HepG2 (cell line): ENCODE results near the gene PRKCD. TPM values are rescaled to one million over a fixed set of nuclear protein-coding genes. Genes with fewer than 3 reads are reported as not detected.

Experiments used
- ARID5B ChIP-seq: IDR thresholded peaks from 2 replicates; pipeline ENCODE4 v1.4.0; 2020; ENCODE audit warnings: mild to moderate bottlenecking, missing genetic modification reagents
- CAMTA2 ChIP-seq: sonication (generic); formaldehyde crosslinking; IDR thresholded peaks from 2 replicates; pipeline ENCODE4 v1.4.0; 2020; ENCODE audit warnings: mild to moderate bottlenecking, missing genetic modification reagents, borderline replicate concordance
- EHMT2 ChIP-seq: fragments of 200-600 bp; sonication (generic); IDR thresholded peaks from 2 replicates; pipeline ENCODE4 v1.7.0; 2017; ENCODE audit warnings: antibody characterized with exemption, low read depth, low read length, borderline replicate concordance
- ETV5 ChIP-seq: IDR thresholded peaks from 2 replicates; pipeline ENCODE4 v1.6.1; 2018; ENCODE audit warnings: missing biosample characterization, missing genetic modification reagents, inconsistent platforms, borderline replicate concordance
- HDAC6 ChIP-seq: fragments of 200-600 bp; sonication (generic); IDR thresholded peaks from 2 replicates; pipeline ENCODE4 v1.7.0; 2017; ENCODE audit warnings: mild to moderate bottlenecking, antibody characterized with exemption, low read length, low read depth
- HMGA1 ChIP-seq: sonication (generic); formaldehyde crosslinking; conservative IDR thresholded peaks from 2 replicates; pipeline ENCODE4 v1.4.0; 2020; ENCODE audit warnings: missing genetic modification reagents
- IRF2 ChIP-seq: IDR thresholded peaks from 2 replicates; pipeline ENCODE4 v1.6.1; 2018; ENCODE audit warnings: missing genetic modification reagents, missing compliant biosample characterization
- JUN ChIP-seq: sonication (generic); formaldehyde crosslinking; IDR thresholded peaks from 2 replicates; pipeline ENCODE4 v1.4.0; 2020; ENCODE audit warnings: mild to moderate bottlenecking, missing genetic modification reagents
- MAFK ChIP-seq, 2 experiments: IDR thresholded peaks in 1 of 2; conservative IDR thresholded peaks in 1 of 2; 2 replicates each; pipeline ENCODE4 v1.6.1; 2011; ENCODE audit warnings: improper control_type of control experiment in 2 of 2, low read length in 2 of 2
- NCOA5 ChIP-seq: sonication (generic); formaldehyde crosslinking; IDR thresholded peaks from 2 replicates; pipeline ENCODE4 v1.4.0; 2020; ENCODE audit warnings: missing genetic modification reagents
- PPARG ChIP-seq: conservative IDR thresholded peaks from 2 replicates; pipeline ENCODE4 v1.6.1; 2016; ENCODE audit warnings: missing biosample characterization, missing genetic modification reagents
- RARA ChIP-seq: IDR thresholded peaks from 2 replicates; pipeline ENCODE4 v1.6.1; 2016; ENCODE audit warnings: missing genetic modification reagents, missing compliant biosample characterization
- RBM39 ChIP-seq: fragments of 200-400 bp; formaldehyde crosslinking; IDR thresholded peaks from one replicate; pipeline ENCODE4 v1.6.1; 2018; ENCODE audit warnings: antibody characterized with exemption, mild to moderate bottlenecking, low read depth, low read length; ENCODE audit not compliant: poor library complexity, severe bottlenecking
- SKI ChIP-seq: fragments of 450-650 bp; IDR thresholded peaks from one replicate; pipeline ENCODE4 v1.6.1; 2018; ENCODE audit warnings: mild to moderate bottlenecking; ENCODE audit not compliant: partially characterized antibody
- SMC3 ChIP-seq: IDR thresholded peaks from 2 replicates; pipeline ENCODE4 v1.6.1; 2011; ENCODE audit warnings: low read length, improper control_type of control experiment
- ZNF451 ChIP-seq: sonication (generic); formaldehyde crosslinking; IDR thresholded peaks from 2 replicates; pipeline ENCODE4 v1.5.0; 2020; ENCODE audit warnings: mild to moderate bottlenecking, missing genetic modification reagents
- ZNF749 ChIP-seq: sonication (generic); formaldehyde crosslinking; IDR thresholded peaks from 2 replicates; pipeline ENCODE4 v1.8.0; 2022; ENCODE audit warnings: mild to moderate bottlenecking, missing genetic modification reagents, moderate library complexity, borderline replicate concordance
- polyA plus RNA-seq, 8 experiments: library from polyadenylated mRNA; depleted of rRNA in 3 of 8; stranded (reverse) in 7 of 8; unstranded in 1 of 8; fragments of >200 nt; fragmentation: Illumina TruSeq in 4 of 8; extraction: Trizol in 4 of 8; gene quantifications; 2 replicates each; pipeline versions ENCODE4 v1.2.1 to v1.2.3, GENCODE V29; 2011 to 2016; ENCODE audit warnings: low read depth in 4 of 8, missing spikeins in 1 of 8, mixed read lengths in 1 of 8; ENCODE audit not compliant: insufficient read depth in 1 of 8
- total RNA-seq, 5 experiments: library from RNA; depleted of rRNA; stranded (reverse); fragments of >200 nt; fragmentation: Illumina TruSeq; extraction: Trizol; gene quantifications; 2 replicates each; pipeline ENCODE4 v1.2.3, GENCODE V29; 2016; ENCODE audit warnings: low read depth in 1 of 5
- TF ChIP-seq, protein P1 (sequence below): IDR thresholded peaks from 2 replicates; pipeline ENCODE4 v1.6.1; 2016; ENCODE audit warnings: missing biosample characterization, missing genetic modification reagents, low read depth
- TF ChIP-seq, protein P2 (sequence below): sonication (generic); formaldehyde crosslinking; IDR thresholded peaks from 2 replicates; pipeline ENCODE4 v1.8.0; 2022; ENCODE audit warnings: missing genetic modification reagents, mild to moderate bottlenecking, inconsistent platforms, borderline replicate concordance

PRKCD gene
- total and polyA plus RNA-seq, 2 of the 13 experiments (the other 11 are each of a cell fraction or from before 2014, with no cell fraction given): 1.6 to 40.7 TPM

- TF ChIP-seq ETV5 (CRISPR knock-in tag) (0 out of 2 replicates have a peak, but pooled peaks have one; percentile 7), SMC3 (peak; percentile 29; the same call in 1 of the 2 replicates), ARID5B (peak; percentile 25), PPARG (CRISPR knock-in tag) (peak; percentile 83), RBM39 (no peak), NCOA5 (CRISPR knock-in tag) (no peak), MAFK (conservative IDR thresholded peaks at IDR 0.05 in 1 of 2, IDR thresholded peaks at IDR 0.05 in 1 of 2; ENCODE audit: low read length in 2 of 2) (no peak), SKI (peak; percentile 45), JUN (CRISPR knock-in tag) (no peak), ZNF749 (CRISPR knock-in tag) (peak; percentile 33; the same call in 1 of the 2 replicates), ZNF451 (no peak), EHMT2 (no peak), IRF2 (CRISPR knock-in tag) (peak; percentile 74), HMGA1 (no peak), CAMTA2 (no peak), RARA (CRISPR knock-in tag) (peak; percentile 68), HDAC6 (no peak)
- TF ChIP-seq, protein P1, sequence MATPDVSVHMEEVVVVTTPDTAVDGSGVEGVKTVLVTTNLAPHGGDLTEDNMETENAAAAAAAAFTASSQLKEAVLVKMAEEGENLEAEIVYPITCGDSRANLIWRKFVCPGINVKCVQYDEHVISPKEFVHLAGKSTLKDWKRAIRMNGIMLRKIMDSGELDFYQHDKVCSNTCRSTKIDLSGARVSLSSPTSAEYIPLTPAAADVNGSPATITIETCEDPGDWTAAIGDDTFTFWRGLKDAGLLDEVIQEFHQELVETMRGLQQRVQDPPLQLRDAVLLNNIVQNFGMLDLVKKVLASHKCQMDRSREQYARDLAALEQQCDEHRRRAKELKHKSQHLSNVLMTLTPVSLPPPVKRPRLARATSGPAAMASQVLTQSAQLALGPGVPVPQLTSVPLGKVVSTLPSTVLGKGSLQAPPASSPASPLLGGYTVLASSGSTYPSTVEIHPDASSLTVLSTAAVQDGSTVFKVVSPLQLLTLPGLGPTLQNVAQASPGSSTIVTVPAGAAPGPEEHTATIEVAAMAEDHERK: no peak
- TF ChIP-seq, protein P2, sequence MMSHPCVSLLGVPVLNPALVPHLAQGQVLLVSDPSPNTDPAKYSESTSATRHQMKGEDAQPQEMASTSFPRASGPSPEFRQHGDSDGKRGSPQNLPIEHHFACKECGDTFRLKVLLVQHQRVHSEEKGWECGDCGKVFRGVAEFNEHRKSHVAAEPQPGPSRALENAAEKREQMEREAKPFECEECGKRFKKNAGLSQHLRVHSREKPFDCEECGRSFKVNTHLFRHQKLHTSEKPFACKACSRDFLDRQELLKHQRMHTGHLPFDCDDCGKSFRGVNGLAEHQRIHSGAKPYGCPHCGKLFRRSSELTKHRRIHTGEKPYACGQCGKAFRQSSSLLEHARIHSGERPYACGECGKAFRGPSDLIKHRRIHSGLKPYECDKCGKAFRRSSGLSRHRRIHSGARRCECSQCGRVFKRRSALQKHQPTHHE: no peak
Observed at GRCh38 chr3:53159156-53160060, 1.6 kb upstream of the PRKCD start (continued).
